Epithelial cell of esophagus (primary cell): Measurements from ENCODE around the gene DDX31.
A peak's percentile ranks its signal among the peaks of the same experiment; 100 is the strongest.

ENCODE experiments used
- DNase-seq: peaks from one replicate; pipeline ENCODE4 v3.0.0; 2010; ENCODE audit warnings: low read depth
- H3K4me3 ChIP-seq: 2 replicates; pipeline ENCODE4 v1.5.1; 2011; ENCODE audit warnings: mild to moderate bottlenecking, low read length, control low read depth
- CTCF ChIP-seq: IDR thresholded peaks from 2 replicates; pipeline ENCODE4 v1.5.1; 2011; ENCODE audit warnings: low read depth, mild to moderate bottlenecking, low read length, control low read depth, inconsistent platforms; ENCODE audit not compliant: insufficient read depth; ENCODE audit errors: missing control alignments

The DDX31 gene

GRCh38 chr9:132638240-132638639 is 31.5 kb downstream of the DDX31 start:
- no peak overlapping the region for H3K4me3 ChIP-seq
- DNase-seq, result peak; percentile 60
- no peak for TF ChIP-seq CTCF

GRCh38 chr9:132637801-132638200 is 32.0 kb downstream of the DDX31 start:
- DNase-seq, result no peak
- H3K4me3 ChIP-seq, result no peak overlapping the region
- TF ChIP-seq CTCF, result no peak

GRCh38 chr9:132637351-132637750 is 32.4 kb downstream of the DDX31 start:
- peak; percentile 74 for DNase-seq
- TF ChIP-seq CTCF, result no peak
- no peak overlapping the region for H3K4me3 ChIP-seq

GRCh38 chr9:132634327-132634726 is 35.5 kb downstream of the DDX31 start:
- no peak for TF ChIP-seq CTCF
- H3K4me3 ChIP-seq, result no peak overlapping the region
- DNase-seq, result no peak

- peak; percentile 32 for DNase-seq
- no peak overlapping the region for H3K4me3 ChIP-seq
- no peak for TF ChIP-seq CTCF
Measured at GRCh38 chr9:132632413-132633129, 37.2 kb downstream of the DDX31 start.

- DNase-seq, result no peak
- no peak for TF ChIP-seq CTCF
- no peak overlapping the region for H3K4me3 ChIP-seq
Measured at GRCh38 chr9:132631685-132632084, 38.1 kb downstream of the DDX31 start.

GRCh38 chr9:132631280-132631679 is 38.5 kb downstream of the DDX31 start:
- no peak overlapping the region for H3K4me3 ChIP-seq
- DNase-seq, result peak; percentile 87
- TF ChIP-seq CTCF, result no peak
